ENCODE measurements around the gene BMPR2. TPM values are rescaled to one million over a fixed set of nuclear protein-coding genes. Genes with fewer than 3 reads are reported as not detected.

The BMPR2 gene
- total and polyA plus RNA-seq, 2 experiments from 2014 or later: 12.5 to 42.2 TPM

- no peaks in the 10 kb centered on the region for H3K4me1 ChIP-seq (ENCODE audit: insufficient read depth)
- H3K9me3 ChIP-seq (ENCODE audit: low read depth): no peaks in the 10 kb centered on the region
- peaks cover 88% of the 10 kb centered on the region for H3K79me2 ChIP-seq
- no peak overlapping the region for H3K4me3 ChIP-seq
- no peak overlapping the region for H3K27ac ChIP-seq
- no peaks in the 10 kb centered on the region for H3K9me2 ChIP-seq (replicated peaks; ENCODE audit: insufficient read depth)
- H3K4me2 ChIP-seq: no peak overlapping the region
- no peaks in the 10 kb centered on the region for H3K27me3 ChIP-seq
- WGBS (ENCODE audit: low lambda C conversion rate, missing lambda C conversion rate): 67% methylated on average over 2 of the region's 2 CpGs
- TF ChIP-seq EZH2 (IDR thresholded peaks at IDR 0.05; ENCODE audit: borderline replicate concordance) (no peak), EZH2phosphoT487 (IDR thresholded peaks at IDR 0.05; ENCODE audit: low read depth, severe bottlenecking, unreplicated experiment) (no peak), CTCF (IDR thresholded peaks at IDR 0.05; ENCODE audit: poor library complexity) (no peak)
- peaks cover 3% of the 10 kb centered on the region for H4K20me1 ChIP-seq (ENCODE audit: insufficient read depth, poor library complexity, severe bottlenecking)
- no peak overlapping the region for H2AFZ ChIP-seq
- DNase-seq (ENCODE audit: low spot score): no peak
- H3K36me3 ChIP-seq (replicated peaks; ENCODE audit: insufficient read depth, low read depth): no peaks in the 10 kb centered on the region
Observed at GRCh38 chr2:202442882-202443281, 66.8 kb downstream of the BMPR2 start.

- Histone ChIP-seq H3K36me3 (replicated peaks; ENCODE audit: insufficient read depth, low read depth) (no peaks in the 10 kb centered on the region), H3K9me2 (replicated peaks; ENCODE audit: insufficient read depth) (no peaks in the 10 kb centered on the region), H3K9me3 (ENCODE audit: low read depth) (no peaks in the 10 kb centered on the region), H3K4me1 (ENCODE audit: insufficient read depth) (no peaks in the 10 kb centered on the region), H4K20me1 (ENCODE audit: insufficient read depth, poor library complexity, severe bottlenecking) (no peaks in the 10 kb centered on the region), H3K27ac (no peak overlapping the region), H2AFZ (no peak overlapping the region), H3K4me3 (no peak overlapping the region), H3K4me2 (no peak overlapping the region), H3K79me2 (peaks cover 86% of the 10 kb centered on the region), H3K27me3 (no peaks in the 10 kb centered on the region)
- 94% methylated on average over 4 of the region's 4 CpGs for WGBS (ENCODE audit: low lambda C conversion rate, missing lambda C conversion rate)
- TF ChIP-seq EZH2 (IDR thresholded peaks at IDR 0.05; ENCODE audit: borderline replicate concordance) (no peak), CTCF (IDR thresholded peaks at IDR 0.05; ENCODE audit: poor library complexity) (no peak), EZH2phosphoT487 (IDR thresholded peaks at IDR 0.05; ENCODE audit: low read depth, severe bottlenecking, unreplicated experiment) (no peak)
- no peak for DNase-seq (ENCODE audit: low spot score)
Observed at GRCh38 chr2:202444000-202444399, 67.9 kb downstream of the BMPR2 start.

- 99% methylated on average over 3 of the region's 3 CpGs for WGBS (ENCODE audit: low lambda C conversion rate, missing lambda C conversion rate)
Observed at GRCh38 chr2:202449344-202449743, 73.2 kb downstream of the BMPR2 start.

More at GRCh38 chr2:202449344-202449743, 73.2 kb downstream of the BMPR2 start:
- Histone ChIP-seq H3K79me2 (peaks cover 88% of the 10 kb centered on the region), H3K4me3 (no peak overlapping the region), H3K9me2 (replicated peaks; ENCODE audit: insufficient read depth) (no peaks in the 10 kb centered on the region), H3K9me3 (ENCODE audit: low read depth) (no peaks in the 10 kb centered on the region), H3K4me2 (no peak overlapping the region), H4K20me1 (ENCODE audit: insufficient read depth, poor library complexity, severe bottlenecking) (peaks cover 13% of the 10 kb centered on the region), H2AFZ (no peak overlapping the region), H3K27ac (no peak overlapping the region), H3K27me3 (no peaks in the 10 kb centered on the region), H3K4me1 (ENCODE audit: insufficient read depth) (no peaks in the 10 kb centered on the region), H3K36me3 (replicated peaks; ENCODE audit: insufficient read depth, low read depth) (no peaks in the 10 kb centered on the region)
- TF ChIP-seq EZH2 (IDR thresholded peaks at IDR 0.05; ENCODE audit: borderline replicate concordance): no peak
- TF ChIP-seq CTCF (IDR thresholded peaks at IDR 0.05; ENCODE audit: poor library complexity): no peak
- no peak for TF ChIP-seq EZH2phosphoT487 (IDR thresholded peaks at IDR 0.05; ENCODE audit: low read depth, severe bottlenecking, unreplicated experiment)
- DNase-seq (ENCODE audit: low spot score): no peak

All from hepatocyte (in vitro differentiated cells).